ENCODE data around the gene SCT.
A peak's percentile ranks its signal among the peaks of the same experiment; 100 is the strongest.

SCT gene

DNA sequence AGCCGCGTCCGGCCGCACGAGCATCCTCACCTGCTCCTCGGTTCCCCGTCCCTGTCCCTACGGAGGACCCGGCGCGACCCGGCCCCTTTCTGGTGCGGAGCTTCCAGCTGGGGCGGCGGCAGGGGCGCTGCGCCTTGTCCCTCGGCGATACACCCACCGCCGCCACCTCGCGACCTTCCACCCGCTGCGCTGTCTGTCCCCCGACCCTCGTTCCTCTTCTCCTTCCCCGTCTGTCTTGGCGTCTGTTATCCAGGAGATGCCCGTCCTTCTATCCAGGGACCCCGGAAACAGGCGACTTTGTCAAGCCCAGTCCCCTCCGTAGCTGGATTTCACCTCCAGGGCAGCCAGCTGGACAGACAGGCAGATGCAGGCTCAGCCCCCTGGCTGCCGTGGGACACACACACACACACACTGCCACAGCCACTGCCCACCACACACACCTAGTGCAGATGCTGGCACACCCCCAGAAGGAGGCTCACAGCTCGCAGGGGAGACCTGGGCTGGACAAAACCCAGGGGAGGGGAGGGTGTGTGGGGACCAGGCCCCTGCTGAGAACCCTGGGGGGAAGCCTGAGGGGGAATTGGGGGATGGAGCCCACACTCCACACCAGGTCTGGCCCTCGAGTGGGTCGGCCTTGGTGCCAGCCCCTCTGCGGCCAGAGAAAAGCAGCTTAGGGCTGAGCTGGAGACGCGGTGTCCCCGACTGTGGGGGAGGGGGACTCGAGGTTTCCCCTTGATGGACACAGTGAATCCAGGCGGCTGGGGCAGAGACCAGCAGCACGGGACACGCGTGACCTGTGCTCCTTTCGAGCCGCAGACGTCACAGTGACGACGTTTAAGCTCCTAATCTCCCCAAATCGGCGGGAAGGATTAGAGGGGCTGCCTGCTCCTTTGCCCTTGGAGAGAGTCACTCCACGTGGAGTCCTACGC, 10.9 kb upstream of the SCT start:
- no peak overlapping the region for H3K4me3 ChIP-seq (ENCODE audit: low read depth, low read length)
- no peak overlapping the region for H3K27ac ChIP-seq (ENCODE audit: extremely low read depth, low read depth, low read length)
- no peaks in the 10 kb centered on the region for H3K9me3 ChIP-seq (ENCODE audit: control insufficient read depth, insufficient read depth, low read depth, low read length)
- TF ChIP-seq REPIN1 (tag by site-specific recombination; IDR thresholded peaks at IDR 0.05; ENCODE audit: low read depth) (no peak), ZNF24 (tag by site-specific recombination; IDR thresholded peaks at IDR 0.05) (no peak), ZNF555 (tag by site-specific recombination; conservative IDR thresholded peaks at IDR 0.05) (no peak), ZNF626 (tag by site-specific recombination; IDR thresholded peaks at IDR 0.05) (no peak), ZNF585B (tag by site-specific recombination; IDR thresholded peaks at IDR 0.05) (no peak), OVOL3 (tag by site-specific recombination; IDR thresholded peaks at IDR 0.05) (no peak), ZNF76 (tag by site-specific recombination; IDR thresholded peaks at IDR 0.05; ENCODE audit: borderline replicate concordance, low read depth) (no peak), GLIS1 (tag by site-specific recombination; IDR thresholded peaks at IDR 0.05) (0 out of 2 replicates have a peak, but pooled peaks have one; percentile 5), KLF7 (tag by site-specific recombination; IDR thresholded peaks at IDR 0.05; ENCODE audit: borderline replicate concordance) (no peak)
- TF ChIP-seq, protein P1, sequence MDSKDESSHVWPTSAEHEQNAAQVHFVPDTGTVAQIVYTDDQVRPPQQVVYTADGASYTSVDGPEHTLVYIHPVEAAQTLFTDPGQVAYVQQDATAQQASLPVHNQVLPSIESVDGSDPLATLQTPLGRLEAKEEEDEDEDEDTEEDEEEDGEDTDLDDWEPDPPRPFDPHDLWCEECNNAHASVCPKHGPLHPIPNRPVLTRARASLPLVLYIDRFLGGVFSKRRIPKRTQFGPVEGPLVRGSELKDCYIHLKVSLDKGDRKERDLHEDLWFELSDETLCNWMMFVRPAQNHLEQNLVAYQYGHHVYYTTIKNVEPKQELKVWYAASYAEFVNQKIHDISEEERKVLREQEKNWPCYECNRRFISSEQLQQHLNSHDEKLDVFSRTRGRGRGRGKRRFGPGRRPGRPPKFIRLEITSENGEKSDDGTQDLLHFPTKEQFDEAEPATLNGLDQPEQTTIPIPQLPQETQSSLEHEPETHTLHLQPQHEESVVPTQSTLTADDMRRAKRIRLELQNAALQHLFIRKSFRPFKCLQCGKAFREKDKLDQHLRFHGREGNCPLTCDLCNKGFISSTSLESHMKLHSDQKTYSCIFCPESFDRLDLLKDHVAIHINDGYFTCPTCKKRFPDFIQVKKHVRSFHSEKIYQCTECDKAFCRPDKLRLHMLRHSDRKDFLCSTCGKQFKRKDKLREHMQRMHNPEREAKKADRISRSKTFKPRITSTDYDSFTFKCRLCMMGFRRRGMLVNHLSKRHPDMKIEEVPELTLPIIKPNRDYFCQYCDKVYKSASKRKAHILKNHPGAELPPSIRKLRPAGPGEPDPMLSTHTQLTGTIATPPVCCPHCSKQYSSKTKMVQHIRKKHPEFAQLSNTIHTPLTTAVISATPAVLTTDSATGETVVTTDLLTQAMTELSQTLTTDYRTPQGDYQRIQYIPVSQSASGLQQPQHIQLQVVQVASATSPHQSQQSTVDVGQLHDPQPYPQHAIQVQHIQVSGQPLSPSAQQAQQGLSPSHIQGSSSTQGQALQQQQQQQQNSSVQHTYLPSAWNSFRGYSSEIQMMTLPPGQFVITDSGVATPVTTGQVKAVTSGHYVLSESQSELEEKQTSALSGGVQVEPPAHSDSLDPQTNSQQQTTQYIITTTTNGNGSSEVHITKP (tag by site-specific recombination; IDR thresholded peaks at IDR 0.05): no peak
- TF ChIP-seq, protein P2, sequence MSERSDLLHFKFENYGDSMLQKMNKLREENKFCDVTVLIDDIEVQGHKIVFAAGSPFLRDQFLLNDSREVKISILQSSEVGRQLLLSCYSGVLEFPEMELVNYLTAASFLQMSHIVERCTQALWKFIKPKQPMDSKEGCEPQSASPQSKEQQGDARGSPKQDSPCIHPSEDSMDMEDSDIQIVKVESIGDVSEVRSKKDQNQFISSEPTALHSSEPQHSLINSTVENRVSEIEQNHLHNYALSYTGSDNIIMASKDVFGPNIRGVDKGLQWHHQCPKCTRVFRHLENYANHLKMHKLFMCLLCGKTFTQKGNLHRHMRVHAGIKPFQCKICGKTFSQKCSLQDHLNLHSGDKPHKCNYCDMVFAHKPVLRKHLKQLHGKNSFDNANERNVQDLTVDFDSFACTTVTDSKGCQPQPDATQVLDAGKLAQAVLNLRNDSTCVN (tag by site-specific recombination; optimal IDR thresholded peaks at IDR 0.05): no peak
- TF ChIP-seq, protein P3, sequence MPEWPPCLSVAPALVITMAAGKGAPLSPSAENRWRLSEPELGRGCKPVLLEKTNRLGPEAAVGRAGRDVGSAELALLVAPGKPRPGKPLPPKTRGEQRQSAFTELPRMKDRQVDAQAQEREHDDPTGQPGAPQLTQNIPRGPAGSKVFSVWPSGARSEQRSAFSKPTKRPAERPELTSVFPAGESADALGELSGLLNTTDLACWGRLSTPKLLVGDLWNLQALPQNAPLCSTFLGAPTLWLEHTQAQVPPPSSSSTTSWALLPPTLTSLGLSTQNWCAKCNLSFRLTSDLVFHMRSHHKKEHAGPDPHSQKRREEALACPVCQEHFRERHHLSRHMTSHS (tag by site-specific recombination; IDR thresholded peaks at IDR 0.05): no peak
- TF ChIP-seq, protein P4, sequence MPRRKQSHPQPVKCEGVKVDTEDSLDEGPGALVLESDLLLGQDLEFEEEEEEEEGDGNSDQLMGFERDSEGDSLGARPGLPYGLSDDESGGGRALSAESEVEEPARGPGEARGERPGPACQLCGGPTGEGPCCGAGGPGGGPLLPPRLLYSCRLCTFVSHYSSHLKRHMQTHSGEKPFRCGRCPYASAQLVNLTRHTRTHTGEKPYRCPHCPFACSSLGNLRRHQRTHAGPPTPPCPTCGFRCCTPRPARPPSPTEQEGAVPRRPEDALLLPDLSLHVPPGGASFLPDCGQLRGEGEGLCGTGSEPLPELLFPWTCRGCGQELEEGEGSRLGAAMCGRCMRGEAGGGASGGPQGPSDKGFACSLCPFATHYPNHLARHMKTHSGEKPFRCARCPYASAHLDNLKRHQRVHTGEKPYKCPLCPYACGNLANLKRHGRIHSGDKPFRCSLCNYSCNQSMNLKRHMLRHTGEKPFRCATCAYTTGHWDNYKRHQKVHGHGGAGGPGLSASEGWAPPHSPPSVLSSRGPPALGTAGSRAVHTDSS (tag by site-specific recombination; IDR thresholded peaks at IDR 0.05): no peak
- TF ChIP-seq, protein P5, sequence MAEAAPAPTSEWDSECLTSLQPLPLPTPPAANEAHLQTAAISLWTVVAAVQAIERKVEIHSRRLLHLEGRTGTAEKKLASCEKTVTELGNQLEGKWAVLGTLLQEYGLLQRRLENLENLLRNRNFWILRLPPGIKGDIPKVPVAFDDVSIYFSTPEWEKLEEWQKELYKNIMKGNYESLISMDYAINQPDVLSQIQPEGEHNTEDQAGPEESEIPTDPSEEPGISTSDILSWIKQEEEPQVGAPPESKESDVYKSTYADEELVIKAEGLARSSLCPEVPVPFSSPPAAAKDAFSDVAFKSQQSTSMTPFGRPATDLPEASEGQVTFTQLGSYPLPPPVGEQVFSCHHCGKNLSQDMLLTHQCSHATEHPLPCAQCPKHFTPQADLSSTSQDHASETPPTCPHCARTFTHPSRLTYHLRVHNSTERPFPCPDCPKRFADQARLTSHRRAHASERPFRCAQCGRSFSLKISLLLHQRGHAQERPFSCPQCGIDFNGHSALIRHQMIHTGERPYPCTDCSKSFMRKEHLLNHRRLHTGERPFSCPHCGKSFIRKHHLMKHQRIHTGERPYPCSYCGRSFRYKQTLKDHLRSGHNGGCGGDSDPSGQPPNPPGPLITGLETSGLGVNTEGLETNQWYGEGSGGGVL (tag by site-specific recombination; IDR thresholded peaks at IDR 0.05): 0 out of 2 replicates have a peak, but pooled peaks have one; percentile 27
- no peaks in the 10 kb centered on the region for H3K4me1 ChIP-seq (ENCODE audit: control insufficient read depth, insufficient read depth, low read length)
- ChIA-PET POLR2A (no interaction called here), CTCF (no interaction called here)
- H3K36me3 ChIP-seq (ENCODE audit: control insufficient read depth in 2 of 2, insufficient read depth in 1 of 2, low read length in 2 of 2): peaks cover 0 to 33% of the 10 kb centered on the region in 2 experiments; a peak in 1 of 3 replicates

- Histone ChIP-seq H3K4me3 (ENCODE audit: low read depth, low read length) (no peak overlapping the region), H3K4me1 (ENCODE audit: control insufficient read depth, insufficient read depth, low read length) (no peaks in the 10 kb centered on the region), H3K9me3 (ENCODE audit: control insufficient read depth, insufficient read depth, low read depth, low read length) (no peaks in the 10 kb centered on the region), H3K27ac (ENCODE audit: extremely low read depth, low read depth, low read length) (no peak overlapping the region), H3K36me3 (ENCODE audit: control insufficient read depth in 2 of 2, insufficient read depth in 1 of 2, low read length in 2 of 2) (peaks cover 0 to 28% of the 10 kb centered on the region in 2 experiments; a peak in 1 of 3 replicates)
- POLR2A ChIA-PET: no interaction called here
- CTCF ChIA-PET: no interaction called here
- TF ChIP-seq ZNF777 (tag by site-specific recombination; IDR thresholded peaks at IDR 0.05; ENCODE audit: borderline replicate concordance): no peak
- TF ChIP-seq ZNF114 (tag by site-specific recombination; IDR thresholded peaks at IDR 0.05): no peak
- TF ChIP-seq ZNF843 (tag by site-specific recombination; IDR thresholded peaks at IDR 0.05): no peak
- TF ChIP-seq ZBTB8A (tag by site-specific recombination; IDR thresholded peaks at IDR 0.05): no peak
- TF ChIP-seq SP3 (tag by site-specific recombination; IDR thresholded peaks at IDR 0.05): no peak
- TF ChIP-seq ZSCAN23 (tag by site-specific recombination; IDR thresholded peaks at IDR 0.05): no peak
- TF ChIP-seq TSHZ1 (tag by site-specific recombination; IDR thresholded peaks at IDR 0.05; ENCODE audit: borderline replicate concordance): no peak
- no peak for TF ChIP-seq ZNF248 (tag by site-specific recombination; IDR thresholded peaks at IDR 0.05)
Measured at GRCh38 chr11:637333-637592, 10.3 kb upstream of the SCT start.
